ENCODE data around the gene SPECC1L.

The SPECC1L gene

GRCh38 chr22:24326266-24326665 is 55.6 kb downstream of the SPECC1L start:
- Histone ChIP-seq H4K20me1 (ENCODE audit: insufficient read depth, low read length, poor library complexity, severe bottlenecking) (no peaks in the 10 kb centered on the region), H3K79me2 (ENCODE audit: insufficient read depth, low read length) (peaks cover 19% of the 10 kb centered on the region), H2AFZ (ENCODE audit: low read length) (no peak overlapping the region), H3K4me2 (ENCODE audit: low read depth, low read length, poor library complexity, severe bottlenecking) (no peak overlapping the region), H3K36me3 (ENCODE audit: insufficient read depth, low read length) (peaks cover 77% of the 10 kb centered on the region), H3K9ac (ENCODE audit: low read depth, low read length, poor library complexity, severe bottlenecking) (peak overlapping the region; percentile 15), H3K9me2 (replicated peaks; ENCODE audit: low read depth, low read length) (no peaks in the 10 kb centered on the region), H3K4me1 (ENCODE audit: insufficient read depth, low read length, poor library complexity, severe bottlenecking) (peaks cover 18% of the 10 kb centered on the region), H3K4me3 (ENCODE audit: low read length, poor library complexity, severe bottlenecking) (no peak overlapping the region), H3K9me3 (ENCODE audit: insufficient read depth, low read depth, low read length) (no peaks in the 10 kb centered on the region), H3K27me3 (ENCODE audit: insufficient read depth, low read length, poor library complexity, severe bottlenecking) (no peaks in the 10 kb centered on the region), H3F3A (ENCODE audit: low read depth) (no peaks in the 10 kb centered on the region)
- no peak for TF ChIP-seq EZH2phosphoT487 (IDR thresholded peaks at IDR 0.05; ENCODE audit: borderline replicate concordance)
- TF ChIP-seq CTCF (conservative IDR thresholded peaks at IDR 0.05; ENCODE audit: low read length) = no peak

- Histone ChIP-seq H3K79me2 (ENCODE audit: insufficient read depth, low read length) (peaks cover 12% of the 10 kb centered on the region), H3K9me2 (replicated peaks; ENCODE audit: low read depth, low read length) (no peaks in the 10 kb centered on the region), H3K36me3 (ENCODE audit: insufficient read depth, low read length) (peaks cover 74% of the 10 kb centered on the region), H3K4me1 (ENCODE audit: insufficient read depth, low read length, poor library complexity, severe bottlenecking) (peaks cover 18% of the 10 kb centered on the region), H3K4me3 (ENCODE audit: low read length, poor library complexity, severe bottlenecking) (no peak overlapping the region), H4K20me1 (ENCODE audit: insufficient read depth, low read length, poor library complexity, severe bottlenecking) (no peaks in the 10 kb centered on the region), H3K9me3 (ENCODE audit: insufficient read depth, low read depth, low read length) (no peaks in the 10 kb centered on the region), H3K4me2 (ENCODE audit: low read depth, low read length, poor library complexity, severe bottlenecking) (no peak overlapping the region), H3K9ac (ENCODE audit: low read depth, low read length, poor library complexity, severe bottlenecking) (no peak overlapping the region), H2AFZ (ENCODE audit: low read length) (no peak overlapping the region), H3K27me3 (ENCODE audit: insufficient read depth, low read length, poor library complexity, severe bottlenecking) (no peaks in the 10 kb centered on the region), H3F3A (ENCODE audit: low read depth) (no peaks in the 10 kb centered on the region)
- TF ChIP-seq EZH2phosphoT487 (IDR thresholded peaks at IDR 0.05; ENCODE audit: borderline replicate concordance) = no peak
Observed at GRCh38 chr22:24327832-24328231, 57.2 kb downstream of the SPECC1L start.

GRCh38 chr22:24329453-24329852 is 58.8 kb downstream of the SPECC1L start:
- Histone ChIP-seq H2AFZ (ENCODE audit: low read length) (no peak overlapping the region), H3K79me2 (ENCODE audit: insufficient read depth, low read length) (peaks cover 12% of the 10 kb centered on the region), H4K20me1 (ENCODE audit: insufficient read depth, low read length, poor library complexity, severe bottlenecking) (no peaks in the 10 kb centered on the region), H3K9me2 (replicated peaks; ENCODE audit: low read depth, low read length) (no peaks in the 10 kb centered on the region), H3K4me1 (ENCODE audit: insufficient read depth, low read length, poor library complexity, severe bottlenecking) (peaks cover 18% of the 10 kb centered on the region), H3K9ac (ENCODE audit: low read depth, low read length, poor library complexity, severe bottlenecking) (no peak overlapping the region), H3K36me3 (ENCODE audit: insufficient read depth, low read length) (peaks cover 69% of the 10 kb centered on the region), H3K27me3 (ENCODE audit: insufficient read depth, low read length, poor library complexity, severe bottlenecking) (no peaks in the 10 kb centered on the region), H3K4me2 (ENCODE audit: low read depth, low read length, poor library complexity, severe bottlenecking) (no peak overlapping the region), H3K4me3 (ENCODE audit: low read length, poor library complexity, severe bottlenecking) (no peak overlapping the region), H3K9me3 (ENCODE audit: insufficient read depth, low read depth, low read length) (no peaks in the 10 kb centered on the region), H3F3A (ENCODE audit: low read depth) (no peaks in the 10 kb centered on the region)
- no peak for TF ChIP-seq CTCF (conservative IDR thresholded peaks at IDR 0.05; ENCODE audit: low read length)
- no peak for TF ChIP-seq EZH2phosphoT487 (IDR thresholded peaks at IDR 0.05; ENCODE audit: borderline replicate concordance)

GRCh38 chr22:24330636-24331035 is 60.0 kb downstream of the SPECC1L start:
- peaks cover 26% of the 10 kb centered on the region for H3K4me1 ChIP-seq (ENCODE audit: insufficient read depth, low read length, poor library complexity, severe bottlenecking)
- H3K4me3 ChIP-seq (ENCODE audit: low read length, poor library complexity, severe bottlenecking) = no peak overlapping the region
- peaks cover 12% of the 10 kb centered on the region for H3K79me2 ChIP-seq (ENCODE audit: insufficient read depth, low read length)
- no peak overlapping the region for H3K4me2 ChIP-seq (ENCODE audit: low read depth, low read length, poor library complexity, severe bottlenecking)
- no peak overlapping the region for H2AFZ ChIP-seq (ENCODE audit: low read length)
- TF ChIP-seq CTCF (conservative IDR thresholded peaks at IDR 0.05; ENCODE audit: low read length) (no peak), EZH2phosphoT487 (IDR thresholded peaks at IDR 0.05; ENCODE audit: borderline replicate concordance) (no peak)
- peaks cover 76% of the 10 kb centered on the region for H3K36me3 ChIP-seq (ENCODE audit: insufficient read depth, low read length)
- no peaks in the 10 kb centered on the region for H3K27me3 ChIP-seq (ENCODE audit: insufficient read depth, low read length, poor library complexity, severe bottlenecking)
- H3K9me3 ChIP-seq (ENCODE audit: insufficient read depth, low read depth, low read length) = no peaks in the 10 kb centered on the region
- no peaks in the 10 kb centered on the region for H3F3A ChIP-seq (ENCODE audit: low read depth)
- no peaks in the 10 kb centered on the region for H3K9me2 ChIP-seq (replicated peaks; ENCODE audit: low read depth, low read length)
- no peak overlapping the region for H3K9ac ChIP-seq (ENCODE audit: low read depth, low read length, poor library complexity, severe bottlenecking)
- H4K20me1 ChIP-seq (ENCODE audit: insufficient read depth, low read length, poor library complexity, severe bottlenecking) = no peaks in the 10 kb centered on the region

Measured in Loucy (cell line).